GM12892 (cell line): Measurements from ENCODE around the gene SLC9C2.
"Not testable (repeated sequence)": the region's sequence is repeated elsewhere in the genome, so short reads cannot be mapped to it uniquely, and the experiment has no call there.

Experiments used
- DNase-seq: peaks from one replicate; pipeline ENCODE4 v3.0.0; 2011; ENCODE audit not compliant: insufficient read length
- FAIRE-seq: peaks from 2 replicates; lab custom pipeline; 2011; peaks lifted over from hg19 to GRCh38; lab: Jason Lieb, UNC
- POLR2A ChIP-seq: IDR thresholded peaks from 2 replicates; pipeline ENCODE4 v1.6.1; 2011; ENCODE audit warnings: low read depth, low read length, control low read depth
- POLR2AphosphoS5 ChIP-seq: IDR thresholded peaks from 2 replicates; pipeline ENCODE4 v1.6.1; 2011; ENCODE audit warnings: low read depth, low read length, control low read depth
- TAF1 ChIP-seq: IDR thresholded peaks from 2 replicates; pipeline ENCODE4 v1.6.1; 2011; ENCODE audit warnings: low read depth, mild to moderate bottlenecking, control low read depth, low read length, borderline replicate concordance

Gene SLC9C2

DNA sequence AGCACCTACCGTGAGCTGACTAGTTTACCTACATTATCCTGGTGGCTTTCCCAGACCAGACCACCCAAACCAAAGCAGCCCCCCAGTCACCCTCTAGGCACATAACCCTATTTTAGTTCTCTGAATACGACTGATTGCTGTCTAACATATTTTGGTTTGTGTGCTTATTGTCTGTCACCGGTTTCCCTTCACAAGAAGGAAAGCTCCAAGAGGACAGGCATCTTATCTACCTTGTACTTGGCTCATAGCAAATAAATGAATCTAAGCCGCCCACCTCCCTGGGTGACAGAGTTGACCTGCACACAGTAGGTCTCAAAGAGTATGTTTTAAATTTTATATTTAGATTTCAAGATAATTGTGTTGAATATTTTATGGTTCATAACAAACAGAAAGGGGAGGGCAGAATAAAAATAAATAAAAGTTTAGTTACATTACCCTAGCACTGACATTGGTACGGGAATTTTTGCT lies 126.6 kb downstream of the SLC9C2 start:
- TF ChIP-seq POLR2A (no peak), TAF1 (no peak), POLR2AphosphoS5 (no peak)
- FAIRE-seq (no peak), DNase-seq (no peak)

DNA sequence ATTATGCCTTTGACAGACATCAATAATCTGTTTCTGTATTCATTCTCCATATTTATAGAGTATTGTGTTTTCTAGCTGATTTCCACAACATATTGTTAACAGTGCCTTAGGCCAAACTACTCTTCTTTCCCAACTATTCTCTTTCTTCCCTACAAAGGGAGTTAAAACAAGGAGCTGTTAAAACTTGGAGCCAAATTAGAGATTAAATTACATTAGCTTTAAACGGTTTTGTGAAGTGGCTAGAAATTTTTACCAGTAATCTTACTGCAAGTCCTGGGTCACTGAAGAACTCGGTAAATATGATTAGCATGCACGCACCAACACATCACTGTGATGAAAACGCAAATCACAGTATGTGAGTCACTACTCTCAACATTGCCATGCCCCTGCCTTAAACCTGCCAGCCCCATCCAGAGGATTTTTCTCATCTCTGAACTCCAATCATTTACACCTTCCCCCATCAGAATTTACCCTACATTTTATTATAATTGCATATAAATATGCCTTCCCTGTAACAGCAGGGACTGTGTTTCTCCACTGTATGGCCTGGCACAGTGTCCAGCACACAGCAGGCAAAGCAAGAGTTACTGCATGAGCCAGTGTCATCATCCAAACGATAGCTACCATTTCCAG lies 127.2 kb downstream of the SLC9C2 start:
- no peak for FAIRE-seq
- no peak for DNase-seq
- no peak for TF ChIP-seq TAF1

GRCh38 chr1:173474780-173475421 lies 128.0 kb downstream of the SLC9C2 start:
- DNase-seq, FAIRE-seq: not testable (repeated sequence)

- FAIRE-seq: no peak
- TF ChIP-seq POLR2AphosphoS5: no peak
- no peak for TF ChIP-seq TAF1
- no peak for TF ChIP-seq POLR2A
- no peak for DNase-seq
These were observed 128.6 kb downstream of the SLC9C2 start for GRCh38 chr1:173474097-173474779.

- DNase-seq (no peak), FAIRE-seq (no peak)
These were observed 129.3 kb downstream of the SLC9C2 start for GRCh38 chr1:173473599-173474011.

GRCh38 chr1:173470608-173471007 lies 132.3 kb downstream of the SLC9C2 start:
- no peak for DNase-seq
- no peak for FAIRE-seq
- TF ChIP-seq TAF1: no peak
- no peak for TF ChIP-seq POLR2A
- TF ChIP-seq POLR2AphosphoS5: no peak

More at GRCh38 chr1:173473599-173474011, 129.3 kb downstream of the SLC9C2 start:
- TF ChIP-seq POLR2A (no peak), TAF1 (no peak), POLR2AphosphoS5 (no peak)

DNA sequence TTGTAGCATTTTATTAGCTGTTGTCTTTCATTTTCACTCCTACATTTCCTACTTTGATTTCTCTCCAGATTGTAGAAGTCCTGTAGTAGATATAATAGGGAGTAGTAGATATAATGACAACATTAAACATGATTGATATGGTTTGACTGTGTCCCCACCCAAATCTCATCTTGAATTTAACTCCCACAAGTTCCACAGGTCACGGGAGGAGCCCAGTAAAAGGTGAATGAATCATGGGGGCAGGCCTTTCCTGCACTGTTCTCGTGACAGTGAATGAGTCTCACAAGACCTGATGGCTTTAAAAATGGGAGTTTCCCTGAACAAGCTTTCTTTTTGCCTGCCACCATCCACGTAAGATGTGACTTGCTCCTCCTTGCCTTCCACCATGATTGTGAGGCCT lies 133.2 kb downstream of the SLC9C2 start:
- DNase-seq (no peak), FAIRE-seq (no peak)
- no peak for TF ChIP-seq POLR2A
- TF ChIP-seq TAF1: no peak
- TF ChIP-seq POLR2AphosphoS5: no peak

- no peak for DNase-seq
- FAIRE-seq: no peak
- TF ChIP-seq TAF1 (no peak), POLR2A (no peak), POLR2AphosphoS5 (no peak)
These were observed 135.4 kb downstream of the SLC9C2 start for GRCh38 chr1:173467426-173467825.

- not testable (repeated sequence) for DNase-seq, FAIRE-seq
These were observed 138.7 kb downstream of the SLC9C2 start for GRCh38 chr1:173464185-173464584.

- not testable (repeated sequence) for FAIRE-seq, DNase-seq
These were observed 140.2 kb downstream of the SLC9C2 start for GRCh38 chr1:173462666-173463065.

DNA sequence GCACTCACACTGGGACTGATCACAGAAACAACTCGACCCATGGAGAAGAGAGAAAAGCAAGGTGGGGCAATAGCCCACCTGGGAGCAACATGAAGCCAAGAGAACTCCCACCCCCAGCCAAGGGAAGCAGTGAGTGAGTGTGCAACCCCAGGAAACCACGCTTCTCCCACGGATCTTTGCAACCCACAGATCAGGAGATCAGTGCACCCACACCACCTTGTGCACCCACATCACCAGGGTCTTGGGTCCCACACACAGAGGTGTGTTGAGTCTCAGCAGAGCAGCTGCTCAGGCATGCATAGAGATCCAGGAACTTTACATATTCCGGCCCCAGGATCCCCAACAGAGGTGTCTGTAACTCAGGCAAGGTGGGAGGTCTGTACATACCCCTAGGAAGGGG lies 143.0 kb downstream of the SLC9C2 start:
- no peak for FAIRE-seq
- TF ChIP-seq POLR2A: no peak
- no peak for TF ChIP-seq POLR2AphosphoS5
- no peak for TF ChIP-seq TAF1

DNA sequence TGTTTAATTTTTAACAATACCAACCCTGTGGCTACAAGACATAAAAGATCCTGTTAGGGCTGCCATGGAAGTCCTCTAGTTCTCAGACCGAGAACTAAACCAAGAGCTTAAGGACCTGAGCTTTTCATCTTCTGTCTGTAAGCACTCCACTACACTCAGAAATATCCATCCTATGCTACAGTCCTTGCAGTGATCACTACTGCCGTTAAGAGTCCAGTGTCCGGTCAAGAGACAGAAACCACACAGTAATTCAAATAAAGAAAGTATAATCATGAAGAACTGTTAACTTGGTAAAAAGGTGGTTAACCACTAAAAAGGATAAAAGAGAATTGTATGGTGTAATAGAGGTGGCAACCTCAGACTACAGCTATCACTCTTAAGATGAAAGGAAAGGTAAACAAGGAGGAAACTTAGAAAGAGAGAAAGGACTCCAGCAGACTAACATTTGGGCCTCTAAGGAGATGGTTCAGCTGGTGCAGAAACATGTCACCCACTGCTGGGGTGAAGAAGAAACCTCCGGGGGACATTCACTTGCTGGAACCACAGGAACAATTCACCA lies 147.8 kb downstream of the SLC9C2 start:
- no peak for TF ChIP-seq POLR2A
- TF ChIP-seq TAF1: no peak
- no peak for TF ChIP-seq POLR2AphosphoS5
- DNase-seq: no peak
- no peak for FAIRE-seq

More for the DNA sequence above, 143.0 kb downstream of the SLC9C2 start:
- DNase-seq: no peak
